SKM-1 (cell line): ENCODE measurements around the gene SPIRE1.
"Not testable (repeated sequence)": the region's sequence is repeated elsewhere in the genome, so short reads cannot be mapped to it uniquely, and the experiment has no call there.

ENCODE experiments used
- DNase-seq: peaks from one replicate; lab custom pipeline; 2025; ENCODE audit not compliant: unreplicated experiment; lab: John Stamatoyannopoulos, UW

The SPIRE1 gene

DNA sequence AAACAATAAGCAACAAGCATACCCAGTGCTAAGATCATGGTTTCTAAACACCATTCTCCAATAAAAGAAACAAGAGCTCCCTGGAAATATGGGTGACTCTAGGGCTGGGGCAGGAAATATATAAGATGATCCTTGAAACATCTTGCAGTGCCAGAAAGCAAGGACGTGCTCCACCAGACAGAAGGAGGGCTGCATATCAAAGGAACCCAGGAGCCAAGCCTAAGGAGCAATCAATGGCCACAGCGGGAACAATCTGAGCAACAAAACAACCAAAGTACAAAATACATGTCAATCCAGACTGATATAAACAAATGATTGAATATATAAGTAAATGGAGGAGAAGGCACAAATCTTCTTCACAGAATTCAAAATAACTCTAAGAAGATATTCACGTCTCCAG, 10.1 kb downstream of the SPIRE1 start:
- DNase-seq, result no peak

GRCh38 chr18:12645751-12646203, 12.1 kb downstream of the SPIRE1 start:
- DNase-seq, result no peak

- no peak for DNase-seq
Observed at GRCh38 chr18:12645254-12645653, 12.7 kb downstream of the SPIRE1 start.

DNA sequence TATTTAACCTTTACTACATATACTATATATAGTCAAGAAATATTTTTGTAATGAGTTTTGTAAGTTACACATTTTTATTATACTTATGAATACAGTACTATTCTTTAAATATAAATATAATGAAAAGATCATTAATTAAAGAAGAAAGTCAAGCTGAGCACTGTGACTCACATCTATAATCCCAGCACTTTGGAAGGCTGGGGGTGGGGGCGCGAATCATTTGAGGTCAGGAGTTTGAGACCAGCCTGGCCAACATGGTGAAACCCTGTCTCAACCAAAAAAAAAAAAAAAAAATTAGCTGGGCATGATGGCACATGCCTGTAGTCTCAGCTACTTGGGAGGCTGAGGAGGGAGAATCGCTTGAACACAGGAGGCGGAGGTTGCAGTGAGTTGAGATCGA, 14.2 kb downstream of the SPIRE1 start:
- DNase-seq, result not testable (repeated sequence)

DNA sequence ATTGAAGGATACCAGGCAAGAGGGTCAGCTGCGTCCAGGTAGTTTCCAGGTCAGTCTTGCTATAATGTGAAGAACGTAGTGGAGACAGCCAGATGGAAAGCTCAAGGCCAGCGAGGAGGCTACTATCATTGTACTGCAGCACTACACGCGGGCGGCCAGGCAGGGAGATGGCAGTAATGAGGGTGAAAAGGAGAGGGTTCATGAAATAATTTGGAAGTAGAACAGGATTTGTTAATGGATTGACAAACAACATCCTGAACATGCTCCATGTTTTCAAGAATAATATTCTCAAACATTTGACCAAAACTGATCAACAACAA, 17.1 kb downstream of the SPIRE1 start:
- DNase-seq, result no peak

DNA sequence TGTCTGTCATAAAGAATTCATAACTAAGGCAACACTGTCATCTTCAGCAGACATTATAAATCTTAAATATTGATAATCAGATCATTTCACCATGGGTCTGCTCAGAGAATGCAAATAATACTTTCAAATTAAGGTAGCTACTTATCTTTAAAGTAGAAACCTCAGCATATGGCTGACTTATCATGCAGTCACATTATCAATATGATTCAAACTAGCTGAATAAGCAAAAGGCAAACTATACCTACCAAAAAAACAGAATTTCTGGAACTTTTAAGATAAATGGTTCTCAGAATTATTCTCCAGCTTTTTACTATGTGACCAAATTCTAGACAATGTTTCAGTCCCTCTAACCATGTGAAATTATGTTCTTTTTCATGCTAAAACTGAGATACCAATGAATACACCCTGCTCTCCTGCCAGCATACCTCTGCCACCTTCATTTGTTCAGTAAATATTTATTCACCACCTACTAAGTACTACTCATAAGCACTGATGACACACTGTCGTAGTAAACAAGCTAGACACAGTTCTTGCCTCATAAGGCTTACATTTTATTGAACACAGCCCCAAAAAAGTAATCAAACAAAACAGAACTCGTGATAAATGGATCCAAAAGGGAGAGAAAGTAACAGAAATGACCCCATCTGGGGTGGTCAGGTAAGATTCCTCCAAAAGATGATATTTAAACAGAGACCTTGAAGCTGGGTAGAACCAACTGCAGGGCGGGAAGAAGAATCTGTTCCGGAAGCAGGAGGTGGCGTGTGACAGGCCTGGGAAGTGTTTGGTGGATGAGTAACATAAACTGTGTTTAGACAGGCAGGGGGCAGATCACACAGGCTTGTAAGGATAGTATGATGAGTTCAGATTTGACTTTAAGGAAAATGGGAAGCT, 17.7 kb downstream of the SPIRE1 start:
- no peak for DNase-seq

GRCh38 chr18:12638644-12639124, 19.2 kb downstream of the SPIRE1 start:
- no peak for DNase-seq

DNA sequence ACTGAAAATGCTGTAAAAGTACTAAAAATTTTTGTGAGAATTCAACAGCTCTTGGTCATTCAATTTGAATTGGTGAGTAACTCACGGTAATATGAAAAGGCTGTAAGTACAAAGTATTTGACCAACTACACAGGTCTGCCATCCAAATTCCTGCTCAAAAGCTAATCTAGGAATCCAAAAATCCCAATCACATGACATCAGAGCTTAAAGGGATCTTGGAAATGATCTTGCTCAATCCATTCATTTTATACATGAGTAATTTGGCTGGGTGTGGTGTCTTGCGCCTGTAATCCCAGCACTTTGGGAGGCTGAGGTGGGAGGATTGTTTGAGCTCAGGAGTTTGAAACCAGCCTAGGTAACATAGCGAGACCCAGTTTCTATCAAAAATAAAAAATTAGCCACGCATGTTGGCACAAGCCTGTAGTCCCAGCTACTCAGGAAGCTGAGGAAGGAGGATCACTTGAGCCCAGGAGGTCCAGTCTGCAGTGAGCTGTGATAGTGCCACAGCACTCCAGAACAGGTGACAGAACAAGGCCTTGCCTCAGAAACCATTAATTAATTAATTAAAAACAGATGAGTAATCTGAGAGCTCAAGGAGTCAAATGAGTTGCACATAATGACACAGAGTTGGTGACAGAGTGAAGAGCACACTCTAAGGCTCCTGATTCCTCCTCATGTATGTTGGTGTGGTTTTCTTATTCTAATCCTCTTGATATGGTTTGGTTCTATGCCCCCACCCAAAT, 19.8 kb downstream of the SPIRE1 start:
- DNase-seq, result no peak

DNA sequence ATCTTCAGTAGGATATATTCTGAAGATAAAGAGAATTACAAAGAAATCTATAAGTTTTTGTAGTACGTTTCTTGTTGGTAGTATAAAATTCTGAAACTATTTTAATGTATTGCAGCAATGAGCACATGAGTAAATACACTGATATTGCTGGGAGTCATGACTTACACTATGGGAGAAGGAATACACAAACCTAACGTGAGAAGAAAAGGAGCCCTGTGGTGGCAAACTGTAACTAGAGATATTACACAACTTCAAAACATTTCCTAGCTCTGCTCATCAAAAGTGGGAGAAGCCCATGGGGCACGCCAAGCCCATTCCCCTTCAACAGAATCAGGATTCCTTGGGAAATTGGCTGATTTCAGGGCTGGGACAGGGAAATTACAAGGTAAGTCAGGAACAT, 20.5 kb downstream of the SPIRE1 start:
- DNase-seq, result no peak

DNA sequence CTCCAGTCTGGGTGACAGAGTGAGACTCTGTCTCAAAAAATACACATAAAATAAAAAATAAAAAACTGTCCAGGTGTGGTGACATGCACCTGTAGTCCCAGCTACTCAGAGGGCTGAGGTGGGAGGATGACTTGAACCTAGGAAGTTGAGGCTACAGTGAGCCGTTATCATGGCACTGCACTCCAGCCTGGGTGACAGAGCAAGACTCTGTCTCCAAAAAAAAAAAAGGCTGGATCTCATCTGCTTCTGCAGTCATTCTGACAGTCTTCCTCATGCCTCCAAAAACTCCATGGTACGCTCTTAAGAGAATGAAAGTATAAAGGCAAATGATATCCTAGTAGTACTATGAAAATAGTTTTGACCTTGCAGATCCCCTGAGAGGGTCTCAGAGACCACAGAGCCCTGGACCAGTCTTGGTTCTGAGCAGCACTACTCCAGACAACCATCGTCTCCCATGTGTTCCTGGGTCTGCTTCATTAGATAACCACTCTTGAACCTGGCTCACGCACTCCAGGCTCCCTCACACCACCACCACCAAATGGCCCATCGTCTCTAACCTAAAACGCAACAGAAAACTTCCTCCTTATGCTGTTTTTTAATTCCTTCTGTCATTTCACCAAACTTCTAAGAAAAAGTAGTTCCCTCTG, 26.0 kb downstream of the SPIRE1 start:
- DNase-seq, result no peak

- no peak for DNase-seq
Observed at GRCh38 chr18:12630136-12630535, 27.8 kb downstream of the SPIRE1 start.

- DNase-seq, result no peak
Observed at GRCh38 chr18:12628706-12629702, 28.9 kb downstream of the SPIRE1 start.

GRCh38 chr18:12627199-12627598, 30.7 kb downstream of the SPIRE1 start:
- not testable (repeated sequence) for DNase-seq

- no peak for DNase-seq
Observed at GRCh38 chr18:12625241-12625640, 32.7 kb downstream of the SPIRE1 start.

- no peak for DNase-seq
Observed at GRCh38 chr18:12621742-12622306, 36.1 kb downstream of the SPIRE1 start.

- no peak for DNase-seq
Observed at GRCh38 chr18:12615748-12616147, 42.2 kb downstream of the SPIRE1 start.

DNA sequence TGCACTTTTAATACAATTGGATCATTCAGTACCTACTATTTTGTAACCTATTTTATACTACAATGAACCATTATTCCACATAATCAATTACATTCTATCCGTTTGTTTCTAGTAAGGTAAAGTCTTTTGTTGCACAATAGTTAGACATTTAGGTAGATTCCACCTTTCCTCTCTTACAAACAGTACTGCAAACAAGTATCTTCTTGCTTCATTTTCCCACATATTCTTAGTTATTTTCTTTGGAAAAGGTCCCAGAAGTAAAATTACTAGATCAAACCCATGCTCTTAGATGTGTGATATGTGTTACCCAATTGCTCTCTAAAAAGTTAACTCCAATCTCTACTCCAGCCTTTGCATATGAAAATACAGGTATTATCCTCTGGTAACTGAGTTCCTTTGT, 49.6 kb downstream of the SPIRE1 start:
- no peak for DNase-seq

GRCh38 chr18:12606592-12607315, 51.2 kb downstream of the SPIRE1 start:
- no peak for DNase-seq

DNA sequence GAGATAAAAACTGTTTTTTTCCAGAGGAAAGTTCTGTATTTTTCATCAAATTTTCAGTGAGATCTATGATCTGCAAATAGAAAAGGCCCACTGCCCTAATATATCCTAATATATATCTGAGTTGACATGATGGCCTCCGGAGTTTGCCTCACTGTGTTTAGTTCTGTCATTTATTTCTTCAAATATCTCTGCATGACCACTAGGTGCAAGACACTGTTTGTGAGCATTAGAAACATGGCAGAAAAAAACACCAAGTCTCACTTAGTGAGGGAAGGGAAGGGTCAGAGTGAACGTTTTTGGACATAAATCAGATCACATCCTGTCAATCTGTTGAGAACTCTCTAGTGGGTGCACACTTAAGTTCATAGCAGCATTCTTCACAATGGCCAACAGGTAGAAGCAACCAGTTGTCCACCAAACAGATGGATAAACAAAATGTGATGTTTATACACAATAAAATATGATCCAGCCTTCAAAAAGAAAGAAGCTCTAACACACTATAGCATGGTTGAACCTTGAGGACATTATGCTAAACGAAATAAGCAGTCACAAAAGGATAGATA, 53.4 kb downstream of the SPIRE1 start:
- no peak for DNase-seq
